ENCODE data around the gene PARS2.
A peak's percentile ranks its signal among the peaks of the same experiment; 100 is the strongest.
"Not testable (repeated sequence)": the region's sequence is repeated elsewhere in the genome, so short reads cannot be mapped to it uniquely, and the experiment has no call there.

The PARS2 gene

DNA sequence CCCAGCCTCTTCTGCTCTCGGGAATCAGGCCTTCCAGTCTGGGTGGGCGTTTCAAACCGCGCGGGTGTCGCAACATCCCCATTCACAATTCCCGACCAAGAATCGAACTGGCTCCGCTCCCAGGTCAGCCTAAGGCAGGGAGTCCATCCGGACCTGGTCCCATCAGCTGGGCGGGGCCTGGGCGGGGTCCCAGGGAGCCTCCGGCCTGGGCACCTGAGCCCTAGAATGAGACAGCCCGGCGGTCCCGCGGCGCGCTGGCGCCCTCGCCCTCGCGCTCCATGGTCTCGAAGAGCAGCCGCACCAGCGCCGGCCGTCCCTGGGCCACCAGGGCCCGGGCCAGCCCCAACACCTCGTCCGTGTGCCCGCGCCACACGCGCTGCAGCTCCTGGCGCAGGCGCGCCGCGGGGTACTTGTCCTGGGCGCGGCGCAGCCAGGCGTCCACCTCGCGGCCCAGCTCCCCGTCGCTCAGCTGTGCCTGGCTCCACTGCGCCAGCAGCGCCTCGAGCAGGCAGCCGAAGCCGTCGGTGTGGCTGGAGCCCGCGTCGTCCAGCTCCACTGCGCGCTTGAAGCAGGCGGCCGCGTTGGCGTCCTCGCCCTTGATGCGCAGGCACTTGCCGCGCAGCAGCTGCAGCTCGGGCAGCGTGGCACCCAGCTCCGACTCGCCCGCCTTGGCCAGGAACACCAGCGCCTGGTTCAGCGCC, 16.9 kb upstream of the PARS2 start:
- Mint-ChIP-seq H3K36me3 (ENCODE audit: low read depth) (no peaks in the 10 kb centered on the region), H3K4me3 (no peak overlapping the region), H3K9me3 (no peaks in the 10 kb centered on the region), H3K27ac (no peak overlapping the region), H3K4me1 (peaks cover 3% of the 10 kb centered on the region), H3K27me3 (ENCODE audit: low read depth) (peaks cover 27% of the 10 kb centered on the region)
- TF ChIP-seq, protein P1, sequence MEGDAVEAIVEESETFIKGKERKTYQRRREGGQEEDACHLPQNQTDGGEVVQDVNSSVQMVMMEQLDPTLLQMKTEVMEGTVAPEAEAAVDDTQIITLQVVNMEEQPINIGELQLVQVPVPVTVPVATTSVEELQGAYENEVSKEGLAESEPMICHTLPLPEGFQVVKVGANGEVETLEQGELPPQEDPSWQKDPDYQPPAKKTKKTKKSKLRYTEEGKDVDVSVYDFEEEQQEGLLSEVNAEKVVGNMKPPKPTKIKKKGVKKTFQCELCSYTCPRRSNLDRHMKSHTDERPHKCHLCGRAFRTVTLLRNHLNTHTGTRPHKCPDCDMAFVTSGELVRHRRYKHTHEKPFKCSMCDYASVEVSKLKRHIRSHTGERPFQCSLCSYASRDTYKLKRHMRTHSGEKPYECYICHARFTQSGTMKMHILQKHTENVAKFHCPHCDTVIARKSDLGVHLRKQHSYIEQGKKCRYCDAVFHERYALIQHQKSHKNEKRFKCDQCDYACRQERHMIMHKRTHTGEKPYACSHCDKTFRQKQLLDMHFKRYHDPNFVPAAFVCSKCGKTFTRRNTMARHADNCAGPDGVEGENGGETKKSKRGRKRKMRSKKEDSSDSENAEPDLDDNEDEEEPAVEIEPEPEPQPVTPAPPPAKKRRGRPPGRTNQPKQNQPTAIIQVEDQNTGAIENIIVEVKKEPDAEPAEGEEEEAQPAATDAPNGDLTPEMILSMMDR (IDR thresholded peaks at IDR 0.05; ENCODE audit: unreplicated experiment in 3 of 3): no peak

DNA sequence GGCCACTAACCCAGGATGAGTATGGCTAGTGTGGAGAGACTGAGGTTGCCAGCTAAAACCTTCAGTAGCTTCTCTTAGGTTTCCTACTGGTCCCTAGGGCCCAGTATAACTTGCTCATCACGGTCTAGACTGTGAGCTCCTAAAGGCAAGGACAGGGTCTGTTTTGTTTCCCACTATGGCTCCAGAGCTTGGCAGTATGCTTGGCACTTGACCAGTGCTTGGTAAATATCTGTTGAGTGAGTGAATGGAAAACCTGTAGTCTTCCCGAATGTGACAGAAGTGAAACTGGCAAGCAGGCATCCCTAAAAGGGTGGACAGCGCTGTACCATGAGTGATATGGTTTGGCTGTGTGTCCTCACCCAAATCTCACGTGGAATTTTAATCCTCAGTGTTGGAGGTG, 13.1 kb upstream of the PARS2 start:
- TF ChIP-seq, protein P1 (IDR thresholded peaks at IDR 0.05; ENCODE audit: unreplicated experiment in 3 of 3): no peak
- Mint-ChIP-seq H3K27ac (no peak overlapping the region), H3K4me3 (no peak overlapping the region), H3K36me3 (ENCODE audit: low read depth) (no peaks in the 10 kb centered on the region), H3K9me3 (no peaks in the 10 kb centered on the region), H3K4me1 (peaks cover 6% of the 10 kb centered on the region), H3K27me3 (ENCODE audit: low read depth) (peaks cover 26% of the 10 kb centered on the region)

DNA sequence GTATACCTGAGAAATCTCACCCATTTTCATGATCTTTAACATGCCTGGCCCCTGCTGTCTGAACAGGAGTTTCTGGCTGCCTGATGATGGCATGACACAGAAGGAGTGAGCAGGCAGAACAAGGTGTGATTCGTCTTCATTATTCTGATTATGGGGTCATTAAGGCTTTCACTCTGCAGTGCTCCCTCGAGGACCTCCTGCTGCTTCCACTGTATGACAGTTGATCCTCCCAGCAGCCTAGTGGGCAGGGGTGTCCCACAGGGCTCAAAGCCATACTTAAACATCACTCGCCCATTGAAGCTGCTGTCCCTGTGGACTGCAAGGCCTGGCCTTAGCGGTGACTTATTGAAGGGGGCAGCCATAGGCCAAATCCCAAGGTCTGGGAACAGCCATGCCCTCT, 12.7 kb upstream of the PARS2 start:
- H3K27ac Mint-ChIP-seq: no peak overlapping the region
- TF ChIP-seq, protein P1 (IDR thresholded peaks at IDR 0.05; ENCODE audit: unreplicated experiment in 3 of 3): no peak
- H3K9me3 Mint-ChIP-seq: no peaks in the 10 kb centered on the region
- peaks cover 6% of the 10 kb centered on the region for H3K4me1 Mint-ChIP-seq
- H3K36me3 Mint-ChIP-seq (ENCODE audit: low read depth): no peaks in the 10 kb centered on the region
- H3K4me3 Mint-ChIP-seq: no peak overlapping the region
- peaks cover 23% of the 10 kb centered on the region for H3K27me3 Mint-ChIP-seq (ENCODE audit: low read depth)

DNA sequence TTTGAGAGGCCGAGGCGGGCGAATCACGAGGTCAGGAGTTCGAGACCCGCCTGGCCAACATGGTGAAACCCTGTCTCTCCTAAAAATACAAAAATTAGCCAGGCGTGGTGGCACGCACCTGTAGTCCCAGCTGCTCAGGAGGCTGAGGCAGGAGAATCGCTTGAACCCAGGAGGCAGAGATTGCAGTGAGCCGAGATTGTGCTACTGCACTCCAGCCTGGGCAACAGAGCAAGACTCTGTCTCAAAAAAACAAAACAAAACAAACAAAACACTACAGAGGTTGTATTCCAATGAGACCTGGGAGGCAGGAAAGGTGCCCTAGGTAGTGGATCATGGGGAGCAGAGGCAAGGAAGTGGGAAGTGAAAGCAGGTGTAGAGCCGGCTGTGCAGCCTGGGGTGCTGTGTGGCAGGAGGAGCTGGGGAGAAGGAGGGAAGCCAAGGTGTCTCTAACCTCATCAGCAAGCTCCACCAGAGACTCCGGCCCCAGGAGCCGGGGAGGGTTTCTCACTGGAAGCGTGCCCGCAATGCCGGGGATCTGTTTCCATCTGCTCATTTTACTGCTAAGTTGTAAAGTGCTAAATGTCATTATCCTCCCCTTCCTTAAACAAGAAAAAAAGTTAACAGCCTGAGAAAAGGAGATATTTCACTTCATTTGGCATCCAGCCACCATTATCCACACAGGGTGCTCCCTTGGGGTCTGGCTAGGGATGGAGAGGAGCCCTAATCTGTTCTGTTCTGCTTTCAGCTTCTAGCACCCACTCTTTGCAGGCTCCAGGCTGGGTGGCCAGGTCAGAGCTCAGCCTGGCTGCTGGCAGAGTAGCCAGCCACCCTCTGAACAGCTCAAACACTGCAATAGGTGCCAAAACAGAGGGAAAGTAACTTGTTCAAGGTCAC, 11.8 kb upstream of the PARS2 start:
- not testable (repeated sequence) for H3K4me1 Mint-ChIP-seq; H3K4me3 Mint-ChIP-seq; H3K36me3 Mint-ChIP-seq (ENCODE audit: low read depth); H3K9me3 Mint-ChIP-seq
- peak overlapping the region in 2 of 3 experiments; percentile 25 to 30 for H3K27ac Mint-ChIP-seq
- H3K27me3 Mint-ChIP-seq (ENCODE audit: low read depth): peaks cover 17% of the 10 kb centered on the region

DNA sequence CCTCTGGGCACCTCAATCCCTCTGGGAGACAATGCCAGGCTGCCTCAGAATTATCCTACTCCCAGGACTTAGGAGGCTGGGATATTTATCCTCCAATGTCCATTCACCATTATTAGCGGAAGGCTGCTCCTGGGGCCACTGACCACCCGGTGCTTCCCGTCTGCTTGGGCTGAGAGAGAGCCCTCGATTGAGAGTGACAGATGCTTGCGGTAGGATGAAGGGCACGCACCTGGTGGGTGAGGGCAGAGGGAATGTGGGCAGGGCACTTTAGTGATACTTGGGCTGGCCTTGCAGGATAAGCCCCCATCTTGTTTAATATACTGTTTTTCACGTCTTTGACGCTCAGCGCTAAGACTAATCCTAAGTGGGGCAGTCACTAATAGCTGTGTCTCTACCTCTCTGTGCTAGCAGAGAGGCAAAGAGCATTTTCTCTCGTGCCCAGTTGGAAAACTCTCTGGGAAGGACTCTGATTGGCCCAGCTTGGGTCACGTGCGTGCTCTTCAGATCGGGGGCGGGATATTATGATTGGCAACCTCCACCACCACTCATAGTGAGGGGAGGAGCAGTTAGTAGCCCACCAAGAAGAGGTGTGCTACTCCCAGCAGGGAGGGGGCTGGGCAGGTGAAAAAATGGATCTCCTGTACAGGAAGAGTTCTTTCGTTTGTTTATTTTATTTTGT, 10.6 kb upstream of the PARS2 start:
- peaks cover 14% of the 10 kb centered on the region for H3K27me3 Mint-ChIP-seq (ENCODE audit: low read depth)
- peaks cover 6% of the 10 kb centered on the region for H3K4me1 Mint-ChIP-seq
- H3K36me3 Mint-ChIP-seq (ENCODE audit: low read depth): no peaks in the 10 kb centered on the region
- H3K27ac Mint-ChIP-seq: no peak overlapping the region
- H3K9me3 Mint-ChIP-seq: no peaks in the 10 kb centered on the region
- TF ChIP-seq, protein P1 (IDR thresholded peaks at IDR 0.05; ENCODE audit: unreplicated experiment in 3 of 3): no peak
- no peak overlapping the region for H3K4me3 Mint-ChIP-seq

DNA sequence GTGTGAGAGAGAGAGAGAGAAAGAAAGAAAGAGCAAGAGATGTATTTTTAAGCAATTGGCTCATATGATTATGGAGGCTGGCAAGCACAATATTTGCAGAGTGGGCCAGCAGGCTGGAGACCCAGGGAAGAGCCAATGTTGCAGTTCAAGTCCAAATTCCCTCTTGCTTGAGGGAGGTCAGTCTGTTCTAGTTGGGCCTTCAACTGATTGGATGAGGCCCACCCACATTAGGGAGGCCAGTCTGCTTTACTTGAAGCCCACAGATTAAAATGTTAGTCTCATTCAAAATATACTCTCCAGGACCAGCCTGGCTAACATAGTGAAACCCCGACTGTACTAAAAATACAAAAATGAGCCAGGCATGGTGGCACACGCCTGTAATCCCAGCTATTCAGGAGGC, 8.6 kb upstream of the PARS2 start:
- Mint-ChIP-seq H3K36me3 (ENCODE audit: low read depth) (no peaks in the 10 kb centered on the region), H3K27me3 (ENCODE audit: low read depth) (peaks cover 9% of the 10 kb centered on the region), H3K4me3 (no peak overlapping the region), H3K27ac (no peak overlapping the region), H3K9me3 (no peaks in the 10 kb centered on the region), H3K4me1 (peaks cover 6% of the 10 kb centered on the region)
- TF ChIP-seq, protein P1 (IDR thresholded peaks at IDR 0.05; ENCODE audit: unreplicated experiment in 3 of 3): no peak

Measured in nephron (organoid).